ENCODE results near the gene MT1X. TPM values are rescaled to one million over a fixed set of nuclear protein-coding genes. Genes with fewer than 3 reads are reported as not detected.

The MT1X gene
- total and polyA plus RNA-seq, 8 donors, result 261 to 1,982 (median 646) TPM

DNA sequence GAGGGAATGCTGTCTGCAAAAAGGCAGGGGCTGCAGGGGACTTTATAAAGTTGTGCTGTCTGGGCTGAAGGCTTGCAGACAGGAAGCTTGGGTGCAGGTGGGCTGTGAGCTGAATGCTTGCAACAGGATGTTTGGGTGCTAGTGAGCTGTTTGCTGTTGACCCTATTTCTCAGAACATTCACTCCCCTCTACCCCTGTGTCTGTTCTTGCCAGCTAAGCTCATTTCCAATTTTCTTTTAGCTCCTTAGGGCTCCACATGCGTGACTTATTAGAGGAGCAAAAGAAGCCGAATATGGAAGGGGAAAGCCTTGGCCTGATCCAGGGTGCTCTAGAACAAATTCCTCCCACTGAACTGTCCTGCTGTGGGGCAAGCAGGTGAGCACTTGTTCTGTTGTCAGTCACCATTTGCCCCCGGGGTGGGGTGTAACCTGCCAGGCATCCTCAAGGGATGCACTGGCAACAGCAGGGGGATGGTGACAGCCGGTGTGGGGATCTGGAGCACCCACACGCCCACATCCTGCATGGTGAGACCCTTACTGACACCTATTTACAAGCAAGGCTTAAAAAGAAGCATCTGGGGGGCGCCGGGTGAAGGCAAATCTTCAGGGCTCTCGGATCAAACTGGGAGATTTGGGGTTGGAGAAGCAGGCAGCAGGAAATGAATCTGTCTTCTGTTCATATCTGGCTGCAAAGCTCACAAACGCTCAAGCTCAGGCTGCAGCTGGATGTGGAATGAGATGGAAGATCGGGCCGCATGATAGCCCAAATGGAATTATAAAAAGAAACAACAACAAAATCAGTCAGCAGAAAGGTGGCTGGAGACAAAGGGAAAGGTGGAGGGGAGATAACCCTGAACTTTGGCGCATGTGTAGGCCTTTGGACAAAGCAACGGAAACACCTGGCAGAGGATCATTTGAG is 26.5 kb downstream of the MT1X start:
- Histone ChIP-seq H3K36me3 (no peaks in the 10 kb centered on the region), H3K27me3 (no peaks in the 10 kb centered on the region), H3K9me3 (no peaks in the 10 kb centered on the region), H3K27ac (peak overlapping the region in 2 of 5 donors; percentile 1 to 29), H3K4me1 (no peaks in the 10 kb centered on the region), H3K4me3 (no peak overlapping the region)
- WGBS, 5 donors, result 45 to 54% (median 47%) methylated on average over 13 of the region's 13 CpGs
- intact Hi-C loops (cut with DNase I; ENCODE audit: low total_unique reads), result no loop called here
- DNase-seq, result peak in 1 of 2 donors; percentile 25
- TF ChIP-seq POLR2AphosphoS5 (IDR thresholded peaks at IDR 0.05) (no peak), POLR2A (IDR thresholded peaks at IDR 0.05) (no peak), EP300 (IDR thresholded peaks at IDR 0.05) (no peak)
- TF ChIP-seq, protein P1, sequence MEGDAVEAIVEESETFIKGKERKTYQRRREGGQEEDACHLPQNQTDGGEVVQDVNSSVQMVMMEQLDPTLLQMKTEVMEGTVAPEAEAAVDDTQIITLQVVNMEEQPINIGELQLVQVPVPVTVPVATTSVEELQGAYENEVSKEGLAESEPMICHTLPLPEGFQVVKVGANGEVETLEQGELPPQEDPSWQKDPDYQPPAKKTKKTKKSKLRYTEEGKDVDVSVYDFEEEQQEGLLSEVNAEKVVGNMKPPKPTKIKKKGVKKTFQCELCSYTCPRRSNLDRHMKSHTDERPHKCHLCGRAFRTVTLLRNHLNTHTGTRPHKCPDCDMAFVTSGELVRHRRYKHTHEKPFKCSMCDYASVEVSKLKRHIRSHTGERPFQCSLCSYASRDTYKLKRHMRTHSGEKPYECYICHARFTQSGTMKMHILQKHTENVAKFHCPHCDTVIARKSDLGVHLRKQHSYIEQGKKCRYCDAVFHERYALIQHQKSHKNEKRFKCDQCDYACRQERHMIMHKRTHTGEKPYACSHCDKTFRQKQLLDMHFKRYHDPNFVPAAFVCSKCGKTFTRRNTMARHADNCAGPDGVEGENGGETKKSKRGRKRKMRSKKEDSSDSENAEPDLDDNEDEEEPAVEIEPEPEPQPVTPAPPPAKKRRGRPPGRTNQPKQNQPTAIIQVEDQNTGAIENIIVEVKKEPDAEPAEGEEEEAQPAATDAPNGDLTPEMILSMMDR (IDR thresholded peaks at IDR 0.05), result no peak

DNA sequence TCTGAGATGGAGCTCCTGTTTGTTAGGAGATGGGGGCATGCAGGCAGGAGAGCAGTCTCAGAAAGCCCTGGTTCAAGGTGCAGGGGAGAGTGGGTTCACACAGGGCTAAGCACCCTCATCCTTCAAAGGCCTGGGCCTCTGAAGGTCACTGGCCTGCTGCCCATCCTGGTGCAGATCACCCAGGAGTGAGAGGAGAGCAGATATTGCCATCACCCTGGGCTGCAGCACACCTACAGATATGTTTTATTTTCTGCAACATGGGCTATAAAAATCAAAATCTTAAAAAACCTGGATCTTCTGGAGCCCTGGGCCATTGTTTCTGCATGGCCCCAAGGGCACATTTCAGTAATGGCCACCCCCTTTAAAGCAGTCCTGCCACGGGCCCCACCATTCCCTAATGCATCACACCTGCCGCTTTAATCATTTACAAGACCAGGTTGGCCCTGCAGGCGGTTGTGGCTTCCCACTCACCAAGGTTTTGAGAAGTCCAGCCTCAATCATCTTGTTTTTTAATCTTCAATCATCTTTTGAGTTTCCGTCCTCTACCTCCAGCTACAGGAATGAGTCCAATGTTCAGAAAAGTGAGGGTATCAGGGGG is 27.3 kb downstream of the MT1X start:
- H3K4me1 ChIP-seq, result no peaks in the 10 kb centered on the region
- no peaks in the 10 kb centered on the region for H3K36me3 ChIP-seq
- H3K27ac ChIP-seq, result no peak overlapping the region
- DNase-seq, result no peak
- no peak for TF ChIP-seq EP300 (IDR thresholded peaks at IDR 0.05)
- TF ChIP-seq POLR2A (IDR thresholded peaks at IDR 0.05), result no peak
- TF ChIP-seq, protein P1 (IDR thresholded peaks at IDR 0.05), result no peak
- no peak for TF ChIP-seq POLR2AphosphoS5 (IDR thresholded peaks at IDR 0.05)
- no peak overlapping the region for H3K4me3 ChIP-seq
- intact Hi-C loops (cut with DNase I; ENCODE audit: low total_unique reads), result no loop called here
- H3K9me3 ChIP-seq, result no peaks in the 10 kb centered on the region
- WGBS, 5 donors, result 81 to 85% (median 83%) methylated on average over 4 of the region's 4 CpGs
- no peaks in the 10 kb centered on the region for H3K27me3 ChIP-seq

DNA sequence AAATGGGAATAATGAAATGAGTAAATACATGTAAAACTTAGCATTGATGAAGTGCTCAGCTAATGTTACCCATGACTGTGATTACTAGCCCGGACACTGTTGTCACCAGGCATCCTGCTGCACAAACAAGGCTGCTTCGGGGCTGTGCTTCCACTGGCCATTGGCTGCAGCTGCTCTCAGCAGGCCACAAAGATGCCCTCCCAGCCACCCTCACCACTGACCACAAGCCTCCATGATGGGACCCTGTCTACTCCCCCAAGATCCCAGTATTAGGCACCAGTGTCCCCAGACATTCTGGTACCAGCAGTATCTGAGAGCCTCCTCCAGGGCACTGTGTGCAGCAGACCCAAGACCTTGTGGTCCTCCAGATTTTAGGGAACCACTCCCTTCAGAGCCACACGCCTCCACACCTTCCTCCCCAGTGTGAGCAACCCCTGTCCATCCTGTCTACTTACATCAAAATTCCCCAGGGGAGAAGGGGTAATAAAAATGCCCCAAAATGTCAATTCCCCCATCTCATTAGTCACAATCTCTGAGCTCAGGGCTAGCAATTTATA is 28.0 kb downstream of the MT1X start:
- no peak for DNase-seq
- Histone ChIP-seq H3K27ac (no peak overlapping the region), H3K27me3 (no peaks in the 10 kb centered on the region), H3K4me3 (no peak overlapping the region), H3K9me3 (no peaks in the 10 kb centered on the region), H3K4me1 (no peaks in the 10 kb centered on the region), H3K36me3 (no peaks in the 10 kb centered on the region)
- intact Hi-C loops (cut with DNase I; ENCODE audit: low total_unique reads), result no loop called here
- WGBS, 5 donors, result 63 to 88% (median 83%) methylated on average over 3 of the region's 3 CpGs
- TF ChIP-seq POLR2A (IDR thresholded peaks at IDR 0.05), result no peak
- TF ChIP-seq, protein P1 (IDR thresholded peaks at IDR 0.05), result no peak
- no peak for TF ChIP-seq EP300 (IDR thresholded peaks at IDR 0.05)
- no peak for TF ChIP-seq POLR2AphosphoS5 (IDR thresholded peaks at IDR 0.05)

DNA sequence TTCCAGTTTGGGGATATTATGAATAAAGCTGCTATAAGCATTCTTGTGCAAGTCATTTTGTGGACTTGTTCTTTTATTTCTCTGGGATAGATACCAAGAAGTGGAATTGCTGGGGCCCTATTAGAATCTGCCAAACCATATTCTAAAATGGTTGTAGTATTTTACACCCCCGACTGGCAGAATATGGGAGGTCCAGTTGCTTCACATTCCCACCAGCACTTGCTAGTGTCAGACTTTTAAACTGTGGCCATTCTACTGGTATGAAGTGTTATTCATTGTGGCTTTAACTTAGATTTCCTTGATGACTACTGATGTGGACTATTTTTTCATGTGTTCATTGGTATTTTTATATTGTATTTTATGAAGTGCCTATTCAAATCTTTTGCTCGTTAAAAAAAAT is 29.6 kb downstream of the MT1X start:
- Histone ChIP-seq H3K36me3 (no peaks in the 10 kb centered on the region), H3K27ac (no peak overlapping the region), H3K4me3 (no peak overlapping the region), H3K9me3 (no peaks in the 10 kb centered on the region), H3K27me3 (no peaks in the 10 kb centered on the region), H3K4me1 (no peaks in the 10 kb centered on the region)
- 86 to 96% (median 93%) methylated on average over 2 of the region's 2 CpGs for WGBS, 5 donors
- no peak for DNase-seq
- no peak for TF ChIP-seq EP300 (IDR thresholded peaks at IDR 0.05)
- TF ChIP-seq, protein P1 (IDR thresholded peaks at IDR 0.05), result no peak
- intact Hi-C loops (cut with DNase I; ENCODE audit: low total_unique reads), result no loop called here

Data from stomach (tissue), 9 donors.